Cardiac septum (tissue), 1 donor: ENCODE results near the gene DDI2. TPM values are rescaled to one million over a fixed set of nuclear protein-coding genes. Genes with fewer than 3 reads are reported as not detected.

ENCODE experiments used
- DNase-seq: peaks from one replicate; pipeline ENCODE4 v3.0.0-alpha.2; 2020; ENCODE audit warnings: low spot score
- intact Hi-C: fragments of 100-400 bp; cut with DNase I; formaldehyde crosslinking; loops from one replicate; pipeline ENCODE4 v1.14.0; 2022
- long read RNA-seq: library from polyadenylated mRNA; unstranded; transcript quantifications from one replicate; pipeline ENCODE4 v2.0.0, GENCODE V29; 2021
- total RNA-seq: library from RNA; stranded (reverse); fragmentation: NEBNext Ultra II Directional; extraction: Animal tissue kit (Norgen Biotek cat#: 25700); gene quantifications from one replicate; pipeline ENCODE4 v1.2.1, GENCODE V29; 2021
- donor health status: DM: no; HTN: no; CAD: no.

Gene DDI2
- total RNA-seq: 23.7 TPM
- long read RNA-seq, full-length matches to known transcripts: 4 of 19 reads
- long read RNA-seq, partial matches to known transcripts: 5 of 19 reads
- long read RNA-seq, other reads (novel, unspliced or antisense): 10 of 19 reads

DNA sequence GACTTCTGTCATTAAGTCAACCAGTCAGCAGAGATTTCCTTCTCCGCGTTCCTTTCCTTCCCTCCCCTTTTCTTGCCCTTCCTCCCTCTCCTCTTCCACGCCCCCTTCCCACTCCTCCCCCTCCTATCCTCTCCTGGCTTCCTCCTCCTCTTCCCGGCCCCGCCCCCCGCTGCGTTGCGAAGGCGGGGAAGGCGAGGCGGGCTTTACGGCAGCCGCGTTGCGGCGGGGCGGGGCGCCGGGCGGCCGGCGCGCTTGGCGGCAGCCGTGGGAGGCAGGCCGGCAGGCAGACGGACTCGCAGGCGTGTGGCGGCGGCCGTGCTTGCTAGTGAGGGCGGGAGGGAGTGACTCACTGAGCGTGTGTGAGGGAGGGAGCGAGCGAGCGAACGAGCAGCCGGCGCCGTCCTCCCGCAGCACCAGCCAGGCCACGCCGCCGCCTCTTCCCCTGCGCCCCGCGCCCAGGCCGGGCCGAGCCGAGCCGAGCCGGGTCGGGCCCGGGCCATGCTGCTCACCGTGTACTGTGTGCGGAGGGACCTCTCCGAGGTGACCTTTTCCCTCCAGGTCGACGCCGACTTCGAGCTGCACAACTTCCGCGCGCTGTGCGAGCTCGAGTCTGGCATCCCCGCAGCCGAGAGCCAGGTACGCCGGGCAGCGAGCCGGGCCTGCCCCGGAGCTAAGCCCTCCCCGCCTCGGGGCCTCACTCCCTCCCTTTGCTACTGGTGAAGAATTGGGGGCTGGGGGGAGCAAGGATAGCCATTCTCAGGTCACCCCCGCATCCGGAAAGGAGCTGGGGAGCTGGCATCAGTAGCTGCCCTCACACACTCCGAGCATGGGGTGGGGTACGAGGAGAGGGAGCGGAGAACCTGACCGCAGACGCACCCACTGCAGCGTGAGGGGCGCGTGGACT, at the start of gene DDI2:
TSS of gene DDI2 (plus strand) at position 286 of the 904 bp plus-strand sequence. CDS start at position 499, 213 bp downstream.
- DNase-seq: peak; percentile 98
- intact Hi-C loops: loop anchor here (2.0 to 5.0 kb wide), 4 partner anchors 15 to 90 kb away; partner anchors contain the start of genes DNAJC16 and PLEKHM2

DNA sequence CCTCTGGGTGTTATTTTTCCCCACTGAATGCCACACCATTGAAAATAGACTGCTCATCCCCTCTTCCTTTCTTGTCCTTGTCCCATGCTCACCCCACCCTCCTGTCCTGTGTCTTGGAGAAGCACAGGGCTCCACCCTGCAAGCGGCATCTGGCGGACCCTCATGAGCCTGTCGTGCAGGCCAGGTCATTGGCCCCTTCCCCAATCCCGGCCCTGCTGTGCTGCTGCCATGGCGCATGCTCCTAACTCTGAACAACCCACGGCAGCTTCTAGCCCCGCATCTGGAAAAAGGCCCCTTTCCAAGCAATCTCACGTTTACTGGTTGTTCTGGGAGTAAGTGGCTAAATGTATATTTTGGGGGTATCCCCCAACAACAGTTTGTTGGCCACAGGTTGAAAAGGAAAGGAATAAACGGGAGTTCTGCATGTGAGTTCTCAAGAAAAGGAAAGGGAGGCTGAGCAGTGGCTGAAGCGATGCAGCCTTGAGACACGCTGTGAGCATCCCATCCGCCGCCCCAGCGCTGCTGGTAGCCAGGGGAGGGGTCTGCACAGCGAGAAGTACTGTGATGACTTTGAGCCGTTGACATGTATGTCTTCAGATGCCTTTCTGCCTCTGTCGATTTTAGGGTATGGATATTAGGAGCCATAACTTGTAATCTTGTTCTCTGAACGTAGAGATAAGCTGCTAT, 48.7 kb upstream of the DDI2 start:
- DNase-seq: no peak
- intact Hi-C loops: no loop called here

DNA sequence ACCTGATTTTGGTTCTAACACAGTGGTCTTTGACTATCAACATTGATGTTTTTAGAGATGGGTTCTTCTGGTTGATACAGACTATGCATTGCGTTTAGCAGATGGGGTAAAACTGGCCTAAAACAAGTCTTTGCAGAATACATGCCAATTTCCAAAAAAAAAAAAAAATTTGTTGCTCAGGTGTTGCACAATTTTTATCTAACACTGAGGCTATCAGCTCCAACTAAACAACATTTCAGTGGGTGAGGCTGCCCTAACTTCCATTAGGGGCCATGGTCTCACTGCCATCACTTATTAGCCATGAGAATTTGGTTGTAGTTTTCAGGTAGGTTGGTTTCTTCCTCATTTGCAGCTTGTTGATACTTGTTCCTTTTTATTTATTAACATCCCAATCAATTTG, 46.4 kb upstream of the DDI2 start:
- no peak for DNase-seq
- intact Hi-C loops: no loop called here

DNA sequence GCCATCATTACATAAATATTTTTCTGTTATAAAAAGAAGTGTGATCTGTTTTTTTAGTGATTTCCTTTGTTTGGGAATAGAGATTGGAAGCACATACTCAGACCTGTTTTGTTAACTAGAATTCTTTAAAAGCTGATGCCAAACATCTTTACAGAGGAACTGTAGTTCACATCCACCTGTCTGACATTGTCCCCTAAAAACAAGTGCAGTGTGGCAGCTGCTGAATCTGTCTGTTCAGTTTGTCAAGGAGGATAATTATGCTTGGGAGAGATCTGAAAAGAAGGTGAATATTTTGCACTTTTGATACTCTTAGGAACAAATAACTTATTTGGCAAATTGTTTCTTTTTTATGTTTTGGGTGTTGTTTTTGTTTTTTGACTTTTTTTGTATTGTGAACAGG, 46.0 kb upstream of the DDI2 start:
- DNase-seq: no peak
- intact Hi-C loops: no loop called here

DNA sequence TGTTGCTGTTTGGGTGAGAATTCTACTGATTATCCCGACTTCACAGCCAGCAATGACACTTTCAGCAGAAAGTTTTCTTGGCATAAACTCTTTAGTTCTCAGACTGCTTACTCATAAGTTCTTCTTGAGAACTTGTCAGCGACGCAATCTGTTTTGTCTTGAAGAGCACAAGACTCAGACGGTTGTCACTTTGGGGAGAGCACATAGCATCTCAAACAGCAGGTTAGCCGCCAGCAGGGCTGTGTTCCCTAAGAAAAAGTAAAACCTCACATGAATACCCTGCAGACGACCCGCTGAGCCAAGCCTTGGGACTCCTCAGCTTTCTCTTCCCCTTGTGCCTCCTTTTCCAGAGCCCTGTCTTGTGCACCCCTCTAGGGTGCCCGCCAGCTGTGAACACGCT, 43.8 kb upstream of the DDI2 start:
- DNase-seq: no peak
- intact Hi-C loops: no loop called here

DNA sequence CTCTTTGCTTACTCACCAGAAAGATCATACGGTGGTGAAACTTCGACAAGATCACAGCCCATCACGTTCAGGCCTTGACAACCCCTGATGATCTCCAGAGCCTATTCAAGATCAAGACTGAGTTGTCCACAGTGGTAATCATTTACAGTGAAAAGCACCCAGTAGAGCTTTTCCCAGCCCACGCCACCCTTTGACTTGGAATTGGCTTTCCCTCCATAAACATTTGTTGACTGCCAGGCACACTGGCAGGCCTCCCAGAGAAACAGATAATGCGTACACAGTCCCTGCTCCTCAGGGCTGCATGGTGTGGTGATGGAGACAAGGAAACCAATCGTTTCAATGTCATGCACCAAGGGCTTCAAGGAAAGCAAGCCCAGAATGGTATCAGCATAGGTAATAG, 42.5 kb upstream of the DDI2 start:
- DNase-seq: no peak
- intact Hi-C loops: no loop called here

DNA sequence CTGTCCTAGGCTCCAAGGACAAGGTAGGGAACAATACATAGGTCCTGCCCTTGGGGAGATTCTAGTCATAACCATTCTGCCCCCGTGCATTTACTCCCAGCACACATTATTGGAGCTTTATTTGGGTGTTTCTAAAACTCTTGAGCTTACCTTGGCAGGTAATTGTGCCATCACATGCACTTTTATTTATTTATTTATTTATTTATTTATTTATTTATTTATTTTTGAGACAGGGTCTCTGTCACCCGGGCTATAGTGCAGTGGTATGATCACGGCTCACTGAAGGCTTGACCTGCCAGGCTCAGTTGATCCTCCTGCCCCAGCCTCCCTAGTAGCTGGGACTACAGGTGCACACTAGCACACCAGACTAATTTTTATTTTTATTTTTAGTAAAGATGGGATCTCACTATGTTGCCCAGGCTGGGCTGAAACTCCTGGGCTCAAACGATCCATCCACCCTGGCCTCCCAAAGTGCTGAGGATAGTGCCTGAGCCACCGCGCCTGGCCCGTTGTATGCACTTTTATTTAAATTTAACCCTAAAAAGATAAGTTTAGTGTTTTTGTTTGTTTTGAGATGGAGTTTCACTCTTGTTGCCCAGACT, 41.6 kb upstream of the DDI2 start:
- intact Hi-C loops: no loop called here
- no peak for DNase-seq

DNA sequence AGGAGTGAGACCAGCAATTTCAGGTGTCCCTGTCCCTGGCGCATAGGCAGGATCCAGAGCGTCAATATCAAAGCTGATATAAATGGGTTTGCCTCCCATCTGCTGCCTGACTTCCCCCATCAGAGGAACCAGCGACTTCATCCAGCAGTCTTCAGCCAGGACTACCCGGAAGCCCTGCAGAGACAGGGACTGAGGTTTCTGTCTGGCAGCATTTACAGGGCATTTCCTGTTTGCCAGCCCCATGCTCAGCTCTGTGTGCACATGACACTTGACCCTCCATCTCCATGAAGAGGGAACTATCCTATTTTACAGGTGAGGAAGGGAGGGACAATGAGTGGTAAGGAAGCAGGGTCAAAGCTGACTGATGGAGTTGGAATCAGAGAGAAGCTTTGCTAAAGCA, 39.6 kb upstream of the DDI2 start:
- intact Hi-C loops: no loop called here
- no peak for DNase-seq

DNA sequence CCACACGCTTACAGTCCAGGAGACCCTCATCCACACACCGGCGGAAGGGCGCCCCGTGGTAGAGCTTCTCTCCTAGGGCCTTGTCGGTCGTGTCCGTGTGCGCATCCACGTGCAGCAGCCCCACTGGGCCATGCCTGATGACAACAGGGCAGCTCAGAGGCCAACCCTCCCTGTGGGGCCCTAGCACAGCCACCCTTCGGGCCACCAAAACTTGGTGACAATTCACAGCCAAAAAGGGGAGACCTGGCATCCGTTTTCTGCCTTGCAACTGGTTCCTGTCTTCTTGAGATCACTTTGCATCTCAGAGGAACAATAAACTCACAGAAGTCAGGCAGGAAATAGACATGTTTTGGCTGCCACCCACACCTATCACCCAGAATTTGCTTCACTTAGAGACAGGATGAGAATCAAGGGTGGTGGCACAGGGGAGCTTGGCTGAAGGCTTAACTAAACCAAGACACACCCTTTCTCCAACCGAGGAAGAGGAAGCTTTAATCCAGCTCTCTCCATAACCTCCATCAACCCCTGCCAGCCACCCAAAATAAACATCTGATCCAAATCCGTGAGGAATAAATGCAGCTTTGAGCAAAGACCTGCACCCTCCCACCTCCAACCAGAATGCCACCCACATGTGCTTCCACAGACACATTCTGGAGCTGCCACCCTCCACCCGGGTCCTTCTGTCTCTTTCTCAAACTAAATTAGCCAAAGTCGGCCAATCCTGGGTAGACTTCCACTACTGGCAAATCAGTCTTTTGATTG, 38.2 kb upstream of the DDI2 start:
- DNase-seq: no peak
- intact Hi-C loops: no loop called here

DNA sequence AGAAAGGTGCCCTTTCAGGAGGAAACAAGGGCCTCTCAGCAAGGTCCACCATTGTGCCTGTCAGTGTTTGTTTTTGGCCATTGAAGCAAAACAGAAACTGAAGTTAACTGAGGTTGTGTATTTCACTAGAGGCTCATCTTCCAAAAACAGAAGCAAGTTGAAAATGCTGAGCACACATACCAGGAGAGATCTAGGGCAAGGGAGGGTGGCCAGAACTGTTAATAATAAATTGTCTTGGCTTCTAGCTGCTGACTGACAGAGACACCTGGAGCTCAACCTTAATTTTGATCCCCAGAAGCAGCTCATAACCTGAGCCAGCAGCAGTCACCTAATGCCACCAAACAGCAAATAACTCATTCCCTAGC, 37.6 kb upstream of the DDI2 start:
- intact Hi-C loops: no loop called here

DNA sequence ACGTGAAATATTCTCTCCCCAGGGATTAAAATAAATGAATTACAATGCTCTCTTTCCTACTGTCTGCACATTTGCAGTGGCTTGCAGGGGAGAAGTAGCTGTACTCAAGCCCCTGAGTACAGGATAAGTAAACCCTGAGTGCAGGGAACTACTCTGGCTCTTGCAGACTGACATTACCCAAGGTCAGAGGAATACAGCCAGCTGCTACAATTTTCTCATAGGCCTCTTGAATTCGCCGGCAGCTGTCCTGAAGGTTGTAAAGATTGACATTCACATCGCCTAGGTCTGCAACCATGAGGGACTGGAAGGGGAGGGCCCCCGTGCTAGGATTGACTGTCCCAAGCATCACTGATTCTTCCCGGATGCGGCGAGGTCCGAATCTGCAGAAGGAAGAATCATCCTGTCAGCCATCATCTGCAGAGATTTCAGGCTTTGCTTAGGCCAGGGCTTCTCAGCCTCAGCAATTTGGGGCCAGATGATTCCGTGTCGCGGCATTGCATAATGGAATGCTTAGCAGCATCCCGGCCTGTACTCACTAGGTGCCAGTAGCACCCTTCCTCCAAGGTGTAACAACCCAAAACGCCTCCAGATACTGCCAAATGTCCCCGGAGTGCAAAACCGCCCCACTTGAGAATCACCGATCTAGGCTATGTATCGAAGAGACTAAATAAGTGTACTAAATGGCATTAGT, 34.1 kb upstream of the DDI2 start:
- intact Hi-C loops: no loop called here
- no peak for DNase-seq

More for the DNA sequence above, 37.6 kb upstream of the DDI2 start:
- DNase-seq: no peak

DNA sequence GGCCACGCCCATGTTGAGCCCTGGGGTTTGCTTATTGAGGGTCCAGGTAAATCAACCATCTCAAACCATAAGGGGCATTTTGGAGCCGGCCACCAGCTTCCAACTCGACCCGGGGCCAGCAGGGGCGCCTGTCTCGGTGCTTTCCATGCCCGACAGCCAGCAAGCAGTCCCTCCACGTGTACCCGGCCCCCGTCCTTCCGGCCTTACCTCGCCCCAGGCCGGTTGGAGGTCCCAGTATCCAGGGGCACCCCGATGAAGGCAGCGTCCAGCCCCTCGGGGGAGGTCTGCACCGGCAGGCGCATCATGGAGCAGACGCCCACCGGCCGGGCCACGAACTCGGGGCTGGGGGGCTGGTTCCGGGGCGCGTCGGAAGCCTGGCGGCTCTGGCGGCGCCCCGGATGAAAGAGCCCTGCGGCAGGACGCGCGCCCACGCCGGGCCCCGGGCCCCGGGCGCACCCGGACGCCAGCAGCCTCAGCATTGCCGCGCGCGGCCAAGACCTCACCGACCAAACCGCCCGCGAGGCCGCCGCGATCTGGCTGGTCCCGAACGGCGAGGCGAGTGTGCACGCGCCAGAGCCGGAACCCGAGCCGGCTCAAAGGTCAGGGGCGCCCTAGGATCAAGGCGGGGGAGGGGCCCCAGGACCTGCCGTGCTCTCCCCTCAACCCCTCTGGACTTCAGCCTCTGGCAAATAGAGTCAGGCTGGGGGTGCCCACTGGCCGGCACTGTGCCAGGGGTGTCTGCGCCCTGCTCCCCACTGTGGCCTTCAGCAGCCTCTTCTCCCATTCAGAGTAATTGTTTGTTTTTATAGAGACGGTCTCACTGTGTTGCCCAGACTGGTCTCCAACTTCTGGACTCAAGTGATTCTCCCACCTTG, 32.5 kb upstream of the DDI2 start, which contains the start of gene AGMAT:
TSS of gene AGMAT (minus strand) at position 563 of the 875 bp plus-strand sequence. CDS start at position 479, 84 bp downstream.
- intact Hi-C loops: no loop called here
- no peak for DNase-seq

DNA sequence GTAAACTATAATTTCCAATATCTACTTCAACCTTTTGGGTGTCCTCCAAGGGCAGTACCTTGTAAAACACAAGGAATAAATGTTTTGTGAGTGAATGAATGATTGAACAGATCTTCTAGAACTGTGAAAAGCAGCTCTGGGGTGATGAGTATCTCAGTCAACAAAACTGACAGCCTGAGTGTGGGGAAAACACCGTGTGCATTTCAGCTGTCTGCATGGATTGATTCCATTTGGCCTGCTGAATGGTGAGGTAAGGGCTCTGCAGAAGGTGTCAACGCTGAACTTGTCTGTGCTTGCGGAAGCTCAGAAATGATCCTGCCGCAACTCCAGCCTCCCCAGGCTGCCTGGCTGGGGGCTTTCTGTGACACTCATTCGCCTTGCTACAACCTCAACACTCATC, 25.0 kb upstream of the DDI2 start:
- DNase-seq: no peak
- intact Hi-C loops: no loop called here

DNA sequence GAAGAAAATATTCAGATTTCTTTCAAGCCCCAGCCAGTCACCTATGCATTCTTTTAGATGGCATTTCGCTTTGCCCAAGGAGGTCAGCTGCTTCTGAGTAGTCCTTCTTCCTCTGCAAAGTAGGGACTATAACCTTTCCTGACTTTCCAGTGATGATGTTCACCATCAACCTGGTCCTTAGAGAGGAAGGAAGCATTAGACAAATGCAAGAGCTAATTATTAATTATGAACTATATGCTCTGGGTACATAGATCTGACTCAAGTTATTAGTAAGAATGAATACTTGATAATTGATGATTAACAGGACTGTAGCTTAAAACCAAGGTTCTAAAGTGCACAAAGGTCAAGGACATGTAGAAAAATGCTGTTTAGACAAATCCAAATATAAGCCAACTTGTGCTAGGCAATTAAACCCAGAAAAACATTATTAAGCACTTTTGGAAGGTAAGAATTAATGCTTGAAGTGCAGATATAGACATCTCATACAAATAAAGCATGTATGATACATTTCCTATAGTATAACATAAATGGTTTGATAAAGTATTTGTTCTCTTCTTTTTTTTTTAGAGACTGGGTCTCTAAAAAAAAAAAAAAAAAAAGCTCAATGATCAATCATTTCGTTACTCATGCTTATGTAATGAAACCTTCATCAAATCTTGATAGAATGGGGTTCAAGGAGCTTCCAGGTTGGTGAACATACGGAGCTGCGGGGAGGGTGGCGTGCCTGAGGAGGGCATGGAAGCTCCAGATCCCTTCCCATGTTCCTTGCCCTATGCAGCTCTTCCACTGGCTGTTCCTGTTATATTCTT, 21.2 kb upstream of the DDI2 start:
- intact Hi-C loops: loop anchor here (5.0 kb wide), 1 partner anchor 146 kb away; the partner anchor contains the start of gene TMEM82
- DNase-seq: no peak

DNA sequence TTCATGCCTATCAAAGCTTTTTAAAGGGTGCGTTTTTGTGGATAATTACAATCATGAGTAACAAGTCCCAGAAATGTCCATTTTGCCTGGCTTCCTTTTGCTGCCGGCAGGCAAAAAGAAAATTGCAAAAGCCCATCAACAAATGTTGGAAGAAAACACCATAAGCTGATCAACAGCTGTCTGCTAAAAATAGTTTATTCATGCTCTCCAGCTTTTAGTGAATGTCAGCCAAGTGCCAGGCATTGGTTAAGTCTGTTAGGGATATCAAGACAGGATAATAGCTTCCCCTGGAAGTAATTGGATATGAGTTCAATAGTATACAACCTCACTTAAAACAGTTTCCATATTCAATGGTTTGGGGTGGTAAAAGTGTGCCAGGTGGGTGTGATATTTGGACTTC, 18.8 kb upstream of the DDI2 start:
- intact Hi-C loops: loop anchor here (5.0 kb wide), 1 partner anchor 144 kb away; the partner anchor contains the start of gene TMEM82

DNA sequence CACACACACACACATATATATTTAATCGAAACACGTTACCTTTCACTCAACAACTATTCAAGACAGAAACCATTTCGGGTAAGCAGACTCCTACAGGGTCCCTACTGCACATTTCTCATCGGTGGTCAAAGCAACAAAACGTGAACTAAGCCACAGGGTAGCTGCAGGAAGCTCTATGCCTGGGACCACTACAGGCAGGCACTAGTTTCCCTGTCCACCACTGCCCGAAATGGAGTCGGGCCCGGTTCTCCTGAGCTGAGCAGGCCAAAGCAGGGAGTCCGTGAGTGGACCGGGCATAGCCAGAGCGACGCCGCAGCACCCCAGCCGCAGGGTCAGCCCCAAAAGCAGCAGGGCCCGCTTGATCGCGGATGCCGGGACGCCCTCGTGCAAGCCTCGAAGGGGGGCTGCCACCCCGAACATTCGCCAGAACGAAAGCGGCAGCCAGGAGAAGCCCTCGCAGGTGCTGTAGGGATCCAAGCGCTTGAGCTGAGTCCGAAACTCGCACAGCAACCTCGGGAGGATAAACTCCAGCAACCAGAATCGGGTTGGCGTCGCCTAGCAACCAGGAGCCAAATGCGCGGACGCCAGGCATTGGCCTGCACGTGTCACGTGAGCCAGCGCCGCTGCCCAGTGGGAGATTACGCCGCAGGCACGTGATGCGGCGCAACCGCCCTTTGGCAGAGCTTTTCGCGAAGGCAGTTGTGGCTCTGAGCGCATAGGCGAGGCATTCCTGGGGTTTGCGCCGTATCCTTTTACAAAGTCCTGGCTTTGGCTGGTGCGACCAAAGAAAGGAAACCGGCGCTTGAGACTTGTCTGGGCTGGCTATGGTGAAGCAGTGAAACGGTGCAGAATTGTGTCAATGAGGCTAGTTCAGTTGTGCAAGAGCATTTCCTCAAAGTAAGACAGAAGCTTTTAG, 13.9 kb upstream of the DDI2 start:
- DNase-seq: peak; percentile 99
- intact Hi-C loops: loop anchor here (2.0 kb wide), 1 partner anchor 13 kb away; the partner anchor contains the start of gene DDI2

More for the DNA sequence above, 18.8 kb upstream of the DDI2 start:
- no peak for DNase-seq
